Prostate gland (tissue), 2 donors: ENCODE results near the gene THOC3.
"Not testable (repeated sequence)": the region's sequence is repeated elsewhere in the genome, so short reads cannot be mapped to it uniquely, and the experiment has no call there.

Experiments used
- CTCF ChIP-seq, 4 experiments: fragments of 200-600 bp in 2 of 4; fragments of 450-650 bp in 2 of 4; sonication (generic) in 2 of 4; IDR thresholded peaks; 1 replicate in 3 of 4; 2 replicates in 1 of 4; pipeline ENCODE4 v1.5.1; 2016 to 2019; ENCODE audit warnings: antibody characterized with exemption in 4 of 4, mild to moderate bottlenecking in 2 of 4, moderate library complexity in 2 of 4
- POLR2A ChIP-seq: fragments of 450-650 bp; IDR thresholded peaks from one replicate; pipeline ENCODE4 v1.6.1; 2016; ENCODE audit warnings: antibody characterized with exemption, mild to moderate bottlenecking

- not testable (repeated sequence) for TF ChIP-seq CTCF (IDR thresholded peaks at IDR 0.05); POLR2A
Measured at GRCh38 chr5:175925106-175925505, 43.0 kb downstream of the THOC3 start.
